Amniotic epithelial cell (primary cell): ENCODE measurements around the gene SPOCK1.
A peak's percentile ranks its signal among the peaks of the same experiment; 100 is the strongest.

Experiments
- DNase-seq: peaks from one replicate; pipeline ENCODE4 v3.0.0-alpha.2; 2010; ENCODE audit warnings: low read depth

Gene SPOCK1

DNA sequence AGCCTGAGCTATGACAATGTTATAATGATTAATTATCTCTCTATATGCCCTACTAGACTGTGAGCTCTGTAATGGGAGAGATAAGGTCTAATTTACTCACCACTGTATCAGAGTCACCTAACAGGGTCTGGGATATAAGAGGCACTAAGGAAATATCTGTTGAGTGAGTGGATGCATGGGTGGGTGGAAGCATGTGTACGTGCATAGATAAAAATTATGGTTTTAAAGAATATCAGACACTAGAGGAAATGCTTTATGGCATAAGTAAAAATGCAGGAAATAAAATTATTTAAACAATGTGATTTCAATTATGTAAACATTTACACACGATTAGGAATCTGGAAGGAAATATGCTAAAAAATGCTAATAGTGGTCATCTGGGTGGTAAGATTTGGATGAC, 137.8 kb downstream of the SPOCK1 start:
- peak; percentile 32 for DNase-seq

DNA sequence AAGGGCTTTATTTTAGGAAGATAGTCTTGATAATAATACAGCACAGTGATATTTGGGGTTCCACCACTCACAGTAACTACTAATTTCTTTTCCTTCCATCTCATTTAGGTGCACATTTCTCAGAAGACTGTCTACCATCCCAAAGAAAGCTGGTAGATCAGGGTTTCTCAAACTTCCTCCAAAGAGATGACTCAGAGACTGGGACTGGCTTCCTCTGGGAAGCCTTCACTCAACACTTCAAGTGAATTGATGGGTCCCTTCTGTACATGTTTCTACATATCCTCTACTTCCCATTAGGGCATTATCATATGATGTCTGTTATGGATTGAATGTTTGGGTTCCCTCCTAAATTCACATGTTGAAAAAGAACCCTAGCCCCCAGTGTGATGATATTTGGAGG, 138.5 kb downstream of the SPOCK1 start:
- DNase-seq, result peak; percentile 37

DNA sequence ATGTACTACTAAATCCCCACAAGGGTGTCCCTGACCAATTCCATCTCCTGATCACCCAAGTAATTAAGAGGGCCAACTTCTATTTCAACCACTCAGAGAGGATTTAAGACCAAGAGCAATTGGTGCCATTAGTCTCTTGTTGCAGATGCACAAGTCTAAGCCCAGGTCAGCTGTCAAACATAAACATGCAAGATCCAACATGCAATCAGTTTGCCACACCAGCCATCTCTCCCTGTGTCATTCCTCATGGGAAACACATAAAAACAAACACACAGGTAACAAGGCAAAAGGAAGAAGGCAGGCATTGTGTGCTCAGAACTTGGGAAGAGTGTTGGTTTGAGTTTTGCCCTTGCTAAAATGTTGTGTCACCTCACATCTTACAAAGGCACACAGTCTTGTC, 139.2 kb downstream of the SPOCK1 start:
- DNase-seq, result no peak

DNA sequence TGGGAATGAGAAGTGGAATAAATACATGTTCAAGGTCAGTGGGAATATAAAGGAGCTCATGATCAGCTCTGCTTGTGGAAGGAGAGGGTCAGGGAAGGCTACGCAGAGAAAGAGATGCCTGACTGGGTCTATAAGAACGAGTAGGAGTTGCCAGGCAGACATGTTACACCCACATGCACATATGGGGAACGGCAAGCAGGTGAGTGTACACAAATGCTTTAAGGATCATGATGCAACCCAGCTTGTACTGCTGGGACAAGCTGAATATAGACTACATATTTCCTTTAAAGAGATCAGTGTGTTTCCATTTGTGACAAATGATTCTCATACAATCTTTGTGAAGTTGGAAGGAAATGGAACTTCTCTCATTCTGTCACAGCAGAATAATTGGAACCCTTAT, 141.7 kb downstream of the SPOCK1 start:
- no peak for DNase-seq

DNA sequence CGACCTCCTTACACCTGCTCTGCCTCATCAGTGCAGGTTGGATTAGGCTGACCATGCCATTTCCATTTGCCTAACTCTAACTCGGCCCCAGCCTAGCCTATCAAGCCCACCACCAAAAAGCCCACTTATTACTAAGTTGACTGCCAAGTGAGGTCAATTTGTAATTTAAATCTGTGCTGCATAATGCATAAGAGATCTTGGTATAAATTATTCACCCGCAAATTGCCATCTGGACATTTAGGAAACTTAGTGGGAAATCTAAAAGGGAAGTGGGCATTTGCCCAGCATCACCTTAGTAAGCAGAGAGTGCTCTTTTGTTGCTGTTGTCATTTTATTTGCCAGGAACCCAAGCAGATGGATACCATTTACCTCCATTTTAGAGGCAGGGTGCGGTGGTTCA, 143.0 kb downstream of the SPOCK1 start:
- no peak for DNase-seq

DNA sequence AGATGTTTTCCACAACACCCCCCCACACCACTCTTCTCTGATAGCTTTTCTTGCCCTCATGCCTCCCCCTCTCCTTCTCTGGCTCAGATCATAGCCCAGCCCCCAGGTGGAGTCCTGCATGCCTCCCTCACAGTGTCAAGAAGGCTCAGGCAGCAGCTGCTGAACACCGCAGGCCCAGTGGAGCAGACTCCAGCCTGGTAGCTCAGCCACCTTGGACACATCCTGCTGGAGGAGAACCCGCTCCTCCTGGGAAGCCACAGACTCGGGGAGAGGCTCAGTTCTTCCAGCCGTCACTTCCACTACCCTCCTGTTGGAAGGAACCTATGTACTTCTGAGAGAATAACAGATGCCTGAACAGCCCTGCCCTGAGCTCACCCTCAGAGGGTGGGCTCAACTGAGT, 143.4 kb downstream of the SPOCK1 start:
- no peak for DNase-seq

DNA sequence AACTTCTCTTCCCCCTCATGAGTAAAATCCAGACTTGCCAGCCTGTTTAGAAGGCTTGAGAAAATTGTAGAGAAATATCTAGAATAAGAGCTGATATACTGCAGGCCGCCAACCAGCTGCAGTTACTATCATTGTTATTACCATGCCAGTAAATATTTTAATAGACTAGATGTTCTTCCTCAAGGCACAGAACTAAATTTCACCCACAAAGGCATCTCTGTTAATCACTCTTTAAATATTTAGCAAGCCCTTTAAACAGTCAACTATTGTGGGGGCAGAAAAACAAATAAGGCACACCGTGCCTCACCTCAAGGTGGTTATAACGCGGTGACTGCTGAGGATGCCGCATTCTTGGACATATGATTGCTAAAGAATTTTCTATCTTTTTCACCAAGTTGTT, 147.0 kb downstream of the SPOCK1 start:
- DNase-seq, result no peak

DNA sequence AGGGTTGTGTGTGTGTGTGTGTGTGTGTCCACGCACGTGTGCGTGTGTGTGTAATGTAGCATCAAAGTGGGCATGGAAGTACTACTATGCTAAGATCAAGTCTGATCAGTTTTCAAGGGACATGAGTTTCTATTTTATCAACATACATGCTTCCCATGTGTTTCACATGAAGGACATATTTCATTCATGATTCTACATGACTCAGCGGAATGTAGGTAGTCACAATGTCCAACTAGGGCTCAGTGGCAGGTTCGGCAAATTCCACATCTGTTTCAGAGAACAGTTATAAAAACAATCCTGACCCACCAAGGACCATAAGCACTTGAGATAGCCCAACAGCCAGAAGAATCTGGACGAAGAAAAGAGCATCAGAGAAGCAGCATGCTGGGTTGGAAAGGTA, 148.3 kb downstream of the SPOCK1 start:
- no peak for DNase-seq

DNA sequence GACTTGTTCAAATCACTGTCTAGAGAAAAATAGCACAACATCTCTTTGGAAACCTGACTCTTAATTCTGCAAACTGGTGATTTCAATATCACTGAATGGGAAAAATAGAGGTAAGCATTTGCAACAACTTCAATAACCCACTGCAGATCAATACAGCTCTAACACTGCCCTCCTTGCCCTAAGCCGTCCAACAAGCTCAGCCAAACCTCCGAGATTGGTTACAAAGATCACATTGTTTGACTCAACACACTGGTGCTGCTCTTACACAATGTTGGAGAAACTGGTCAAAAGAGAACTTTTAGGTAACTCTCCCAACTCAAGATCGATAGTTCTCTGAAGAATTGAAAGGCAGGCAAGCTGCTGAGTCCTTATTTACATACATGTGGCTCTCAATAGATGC, 150.4 kb downstream of the SPOCK1 start:
- DNase-seq, result no peak

DNA sequence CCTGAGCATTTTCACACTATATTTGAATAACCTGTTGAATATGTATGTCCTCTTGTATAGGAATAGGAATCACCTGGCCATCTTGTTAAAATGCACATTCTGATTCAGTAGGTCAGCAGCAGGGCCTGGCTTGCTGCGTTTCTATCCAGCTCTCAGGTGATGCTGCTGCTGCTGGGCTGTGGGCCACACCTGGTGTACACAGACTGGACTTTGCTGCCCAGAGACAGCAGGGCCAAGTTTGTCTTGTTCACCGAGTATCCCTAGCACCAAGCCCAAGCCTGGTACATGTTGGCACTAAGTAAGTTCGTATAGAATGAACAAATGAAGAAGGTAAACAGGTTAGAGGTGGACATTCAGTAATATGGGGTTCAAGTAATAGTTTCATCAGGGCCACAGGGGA, 151.3 kb downstream of the SPOCK1 start:
- no peak for DNase-seq

DNA sequence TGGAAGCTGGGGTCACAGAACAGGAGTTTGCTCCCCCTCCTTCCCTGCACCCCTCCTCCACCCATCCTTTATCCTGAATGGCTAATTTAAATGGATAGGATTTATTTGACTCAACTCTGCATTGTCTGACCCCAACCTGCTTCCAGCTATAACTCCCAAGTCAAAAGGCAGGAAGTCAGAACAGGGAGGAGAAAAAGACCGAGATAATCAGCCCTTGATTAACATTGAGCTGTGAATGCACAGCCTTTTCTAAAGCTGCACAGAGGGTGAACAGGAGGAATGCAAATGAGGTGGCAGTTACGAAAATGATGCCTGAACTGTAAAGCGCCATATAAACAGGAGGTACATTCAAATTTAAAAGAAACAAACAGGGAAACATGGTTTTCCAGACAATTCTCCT, 152.8 kb downstream of the SPOCK1 start:
- DNase-seq, result no peak

DNA sequence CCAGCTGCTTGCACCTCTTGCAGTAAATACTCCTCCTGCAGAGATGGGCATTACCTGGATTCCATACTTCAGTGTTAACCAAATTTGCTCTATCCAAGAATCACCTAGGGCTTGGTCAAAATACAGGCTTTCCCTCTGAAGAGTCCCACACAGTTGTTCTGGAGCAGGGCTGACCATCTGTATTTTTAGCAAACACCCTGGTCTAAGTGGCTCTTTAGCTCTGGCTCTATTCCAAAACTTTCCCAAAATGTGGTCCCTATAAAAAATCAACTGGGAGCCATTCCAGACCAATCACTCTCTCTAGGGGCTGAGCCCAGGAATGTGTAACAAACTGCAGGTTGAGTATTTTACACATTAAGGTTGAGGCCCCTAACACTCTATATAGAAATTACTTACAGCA, 153.7 kb downstream of the SPOCK1 start:
- DNase-seq, result no peak

DNA sequence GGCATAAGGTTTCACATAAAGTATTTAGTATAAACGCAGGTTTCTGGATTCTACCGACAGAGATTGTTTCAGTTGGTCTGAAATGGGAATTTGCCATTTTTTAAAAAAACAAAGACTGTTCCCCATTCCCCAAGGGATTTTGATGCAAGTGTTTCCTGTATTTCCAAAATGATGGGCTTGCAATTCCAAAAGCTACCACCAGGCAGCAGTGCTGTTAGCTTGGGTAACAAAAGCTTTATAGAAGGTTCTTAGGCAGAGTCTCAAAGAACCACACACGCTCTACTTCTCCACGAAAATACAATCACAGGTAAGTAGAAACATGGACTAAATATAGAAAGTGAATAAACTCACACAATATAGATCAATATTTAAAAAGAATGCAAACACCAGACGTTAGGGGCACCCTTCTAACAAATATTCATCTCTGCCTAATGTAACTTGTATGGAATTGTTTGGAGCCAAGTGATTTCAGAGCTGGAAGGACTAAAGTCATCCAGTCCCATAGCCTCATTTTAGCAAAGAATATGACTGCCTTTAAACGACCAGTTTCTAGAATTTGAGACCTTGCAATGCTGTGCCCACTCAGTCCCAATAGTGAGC, 154.3 kb downstream of the SPOCK1 start:
- peak; percentile 49 for DNase-seq

DNA sequence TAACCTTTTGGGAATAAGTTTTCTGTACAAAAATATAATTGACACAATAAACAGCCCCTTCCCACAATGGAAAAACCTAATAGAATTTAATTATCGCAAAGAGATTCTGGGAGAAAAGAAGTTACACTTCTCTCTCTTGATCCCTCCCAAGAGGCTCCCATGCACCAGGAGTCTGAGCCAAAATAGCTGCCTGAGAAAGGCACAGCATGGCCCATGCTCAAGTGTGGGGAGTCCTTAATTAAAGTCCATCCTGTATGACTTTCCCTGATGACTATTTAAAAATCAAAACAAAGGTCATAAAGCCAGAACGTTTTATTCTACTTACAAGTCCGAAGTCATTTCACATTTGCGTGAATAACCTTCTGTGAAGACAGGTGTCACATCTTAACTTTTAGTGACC, 155.1 kb downstream of the SPOCK1 start:
- no peak for DNase-seq

DNA sequence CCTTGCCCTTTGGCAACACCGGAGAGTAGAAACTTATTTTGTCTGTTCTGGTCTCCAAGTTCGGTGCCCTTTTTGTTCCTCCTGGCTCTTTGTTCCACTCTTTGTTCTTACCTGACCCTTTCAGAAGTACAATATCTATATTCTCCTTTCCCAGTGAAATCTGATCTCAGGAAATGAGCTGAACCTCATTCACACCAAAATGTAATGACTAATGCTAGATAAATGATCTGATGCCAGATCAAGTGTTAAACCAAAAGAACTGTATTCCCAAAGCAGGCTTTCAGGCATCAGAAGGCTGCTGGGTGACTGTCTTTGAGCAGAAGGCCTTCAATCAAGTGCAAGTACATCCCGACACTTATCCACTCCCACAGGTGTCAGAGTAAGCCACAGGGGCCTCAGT, 156.4 kb downstream of the SPOCK1 start:
- no peak for DNase-seq

DNA sequence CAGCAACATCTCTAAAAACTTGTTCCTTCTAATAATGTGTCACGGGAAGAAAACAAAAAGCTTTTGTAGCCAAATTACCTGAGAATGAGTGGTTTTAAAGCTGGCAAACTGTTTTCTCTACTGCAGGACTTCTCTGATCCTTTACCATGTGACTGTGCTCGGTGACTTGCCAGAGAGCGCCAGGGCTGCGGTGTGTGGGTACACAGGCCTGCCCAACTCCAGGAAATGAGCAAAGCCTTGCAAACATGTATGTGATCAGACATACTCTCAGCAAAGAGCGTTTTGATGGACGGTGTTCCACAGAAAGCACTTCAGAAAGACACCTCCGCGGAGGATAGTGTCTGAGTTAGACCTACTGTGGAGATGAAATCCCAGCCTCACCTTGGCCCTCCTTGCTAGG, 157.3 kb downstream of the SPOCK1 start:
- no peak for DNase-seq

DNA sequence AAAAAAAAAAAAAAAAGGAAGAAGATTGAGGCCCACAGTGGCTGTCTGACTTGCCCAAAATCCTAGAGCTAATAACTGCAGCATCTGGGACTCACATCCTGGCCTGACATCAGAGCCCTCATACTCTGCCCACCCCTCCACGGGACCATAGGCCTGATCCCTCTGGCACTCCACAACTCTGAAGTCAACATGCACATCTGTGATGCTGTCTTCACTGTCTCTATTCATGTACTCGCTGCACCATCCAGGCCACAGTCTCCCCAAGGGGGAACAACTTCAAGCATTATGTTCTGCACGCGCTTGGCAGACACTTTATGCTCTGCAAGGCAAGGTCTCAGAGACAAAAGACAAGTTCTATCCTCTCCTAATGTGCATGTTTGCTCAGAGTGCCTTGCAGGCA, 158.2 kb downstream of the SPOCK1 start:
- DNase-seq, result no peak

DNA sequence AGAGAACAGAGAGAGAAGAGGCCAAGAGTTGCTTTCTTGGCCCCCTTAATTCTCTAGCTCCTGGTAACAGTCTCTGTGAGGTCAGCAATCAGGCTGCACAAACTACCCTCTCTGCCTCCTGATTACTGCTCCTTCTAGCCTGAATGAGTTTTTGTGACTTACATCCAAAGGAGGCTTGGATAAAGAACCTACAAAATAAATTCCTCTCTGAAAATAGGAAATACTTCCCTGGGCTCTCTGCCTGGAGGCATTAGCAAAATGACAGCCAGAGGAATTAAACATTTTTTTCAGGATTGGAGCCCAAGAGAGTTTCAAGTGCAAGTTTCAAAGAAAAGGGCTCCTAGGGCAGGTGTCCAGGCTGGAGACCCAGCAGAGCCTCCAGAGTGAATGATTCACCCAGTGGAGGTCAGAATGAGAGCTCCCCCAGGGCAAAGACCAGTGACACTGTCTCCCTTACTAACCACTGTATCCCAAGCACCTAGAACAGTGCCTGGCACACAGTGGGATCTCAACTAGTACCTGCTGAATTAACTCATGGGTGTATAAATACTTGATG, 162.5 kb downstream of the SPOCK1 start:
- no peak for DNase-seq

DNA sequence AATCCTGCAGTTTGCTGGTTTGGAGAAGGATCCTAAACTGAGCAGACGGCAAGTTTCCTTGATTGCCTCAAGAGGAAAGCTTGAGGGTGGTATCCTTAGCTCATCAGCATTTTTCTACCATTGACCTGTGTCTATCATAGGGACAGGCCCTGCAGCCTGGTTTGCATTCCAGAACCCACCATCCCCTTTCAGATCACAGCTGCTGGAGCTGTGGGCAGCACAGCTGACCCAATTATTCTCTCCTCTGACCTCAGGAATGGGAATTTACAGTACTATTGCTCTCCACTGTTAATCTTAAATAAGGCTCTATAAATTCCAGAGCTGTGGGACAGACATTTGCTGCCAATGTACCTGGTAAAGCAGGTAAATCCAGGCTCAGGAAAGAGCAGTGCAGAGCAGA, 163.0 kb downstream of the SPOCK1 start:
- DNase-seq, result no peak

DNA sequence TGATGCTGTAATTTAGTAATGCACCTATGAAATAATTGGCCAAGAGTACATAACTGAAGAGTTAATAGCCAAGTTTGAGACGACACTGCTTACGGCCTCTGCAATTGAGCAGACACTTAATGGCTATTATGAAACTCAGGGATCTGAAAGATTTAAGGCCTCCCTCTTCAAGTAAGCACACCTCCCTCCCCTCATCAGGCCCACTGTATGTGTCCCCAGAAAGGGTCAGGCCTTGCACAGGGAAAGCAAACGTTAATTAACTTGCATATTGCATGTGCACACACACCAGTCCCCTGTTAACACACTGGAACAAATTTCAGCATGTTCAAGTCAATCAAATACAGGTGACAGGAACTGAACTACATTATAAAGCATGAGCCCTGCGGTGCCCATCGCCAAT, 163.6 kb downstream of the SPOCK1 start:
- DNase-seq, result no peak

DNA sequence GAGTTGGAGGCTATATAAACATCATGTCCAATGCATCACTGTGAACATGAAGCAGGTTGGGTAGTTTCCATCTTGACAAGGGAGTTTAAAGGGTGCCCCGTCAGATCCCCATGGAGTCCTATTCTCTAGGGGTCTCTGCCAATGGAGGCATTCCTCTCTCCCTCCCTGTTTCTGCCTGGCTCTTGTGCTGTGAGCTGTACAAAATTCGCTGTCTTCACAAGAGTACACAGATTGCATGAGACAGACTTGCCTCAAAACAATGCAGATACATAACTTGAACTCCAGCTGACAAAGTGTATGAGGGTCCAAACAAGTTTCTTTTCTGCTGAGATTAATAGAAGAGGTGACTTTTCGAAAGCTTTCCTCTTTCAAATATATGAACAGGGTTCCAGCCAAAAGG, 165.2 kb downstream of the SPOCK1 start:
- no peak for DNase-seq

DNA sequence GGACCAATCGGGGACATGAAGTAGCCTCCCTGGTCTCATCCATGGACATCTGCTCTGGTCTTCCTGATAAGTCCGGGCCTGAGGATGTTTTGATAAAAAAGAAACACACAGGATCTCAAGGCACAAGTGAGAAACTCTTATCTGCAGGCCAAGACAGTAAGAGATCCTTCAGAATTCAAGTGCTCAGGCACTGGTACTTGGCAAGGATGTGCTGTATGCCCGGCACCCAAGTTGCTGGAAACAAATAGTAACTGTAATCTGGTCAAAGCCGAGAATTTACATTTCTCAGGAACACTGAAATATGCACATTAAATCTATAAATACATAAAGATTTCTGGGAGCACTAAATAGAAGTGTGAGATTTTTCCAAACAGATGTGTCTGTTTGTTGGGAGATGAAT, 165.7 kb downstream of the SPOCK1 start:
- DNase-seq, result no peak

DNA sequence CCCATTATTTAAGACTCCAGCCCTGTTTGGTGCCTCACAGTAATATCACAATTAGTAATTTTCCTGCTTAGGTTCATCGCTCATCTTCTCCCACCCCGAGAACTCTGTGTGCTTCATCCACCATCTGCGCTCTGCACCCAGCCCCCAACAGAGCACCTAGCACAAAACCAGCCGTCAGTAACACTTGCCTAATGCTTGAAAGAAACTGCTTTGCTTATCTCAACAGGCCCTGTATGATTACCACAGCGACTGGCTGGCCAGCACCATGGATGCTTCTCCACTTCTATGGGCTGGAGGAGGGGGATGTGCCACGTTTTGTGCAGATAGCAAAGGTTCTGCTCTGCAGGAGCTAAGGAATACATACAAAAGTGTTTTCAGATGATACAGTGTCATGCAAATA, 166.8 kb downstream of the SPOCK1 start:
- no peak for DNase-seq

DNA sequence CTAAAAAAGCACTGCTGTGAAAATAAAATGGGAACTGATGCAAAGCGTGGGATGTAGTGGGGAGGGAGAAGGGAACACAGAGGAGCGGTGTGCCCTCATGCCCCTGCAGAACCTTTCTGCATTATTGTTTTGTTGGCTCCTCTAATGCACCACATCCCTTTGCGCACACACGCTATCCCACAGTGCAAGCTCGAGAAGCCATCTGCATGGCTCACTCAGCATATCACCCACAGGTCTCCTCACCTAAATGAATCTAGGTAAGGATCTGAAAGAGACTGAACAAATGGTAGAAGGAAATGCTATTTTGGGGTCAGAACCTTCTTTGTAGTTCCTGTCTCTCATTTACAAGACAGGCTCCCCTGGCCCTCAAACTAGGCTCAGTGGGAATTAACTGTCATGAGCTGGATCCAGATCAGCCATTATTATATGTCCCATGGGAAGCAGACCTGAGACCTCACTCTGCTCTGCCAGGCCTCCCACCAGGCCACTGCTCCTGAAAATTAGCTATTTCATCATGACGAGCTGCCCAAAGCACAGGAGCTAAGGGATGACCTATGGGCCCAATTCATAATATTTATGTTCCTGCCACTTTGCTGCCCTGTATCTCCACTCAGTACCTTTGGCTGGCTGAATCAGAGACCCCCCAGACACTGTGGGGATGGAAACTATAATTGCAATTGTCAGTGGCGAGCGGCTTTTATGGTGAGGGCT, 169.4 kb downstream of the SPOCK1 start:
- no peak for DNase-seq
